H9 (cell line): ENCODE data around the gene GIPC2. TPM values are rescaled to one million over a fixed set of nuclear protein-coding genes. Genes with fewer than 3 reads are reported as not detected.

Source experiments
- DNase-seq: peaks from one replicate; pipeline ENCODE4 v3.0.0-alpha.2; 2017
- H2AFZ ChIP-seq: one replicate; pipeline ENCODE4 v1.6.1; 2013; ENCODE audit warnings: mild to moderate bottlenecking, low read length, control low read depth, moderate library complexity
- H2AK5ac ChIP-seq: 2 replicates; pipeline ENCODE4 v1.6.1; 2013; ENCODE audit warnings: low read length, control low read depth, mixed read lengths; ENCODE audit not compliant: insufficient read length
- H2BK120ac ChIP-seq: one replicate; pipeline ENCODE4 v1.6.1; 2013; ENCODE audit warnings: low read depth, mild to moderate bottlenecking, low read length, control low read depth, inconsistent platforms; ENCODE audit not compliant: poor library complexity, severe bottlenecking
- H2BK12ac ChIP-seq: 2 replicates; pipeline ENCODE4 v1.6.1; 2013; ENCODE audit warnings: low read length, control low read depth, mixed read lengths, low read depth; ENCODE audit not compliant: insufficient read length
- H2BK15ac ChIP-seq: 2 replicates; pipeline ENCODE4 v1.6.1; 2013; ENCODE audit warnings: low read depth, low read length, control low read depth
- H2BK20ac ChIP-seq: one replicate; pipeline ENCODE4 v1.6.1; 2013; ENCODE audit warnings: low read depth, mild to moderate bottlenecking, low read length, control low read depth, inconsistent platforms; ENCODE audit not compliant: poor library complexity, severe bottlenecking
- H2BK5ac ChIP-seq: 2 replicates; pipeline ENCODE4 v1.6.1; 2013; ENCODE audit warnings: low read length, control low read depth, mixed read lengths; ENCODE audit not compliant: insufficient read length
- H3K14ac ChIP-seq: 2 replicates; pipeline ENCODE4 v1.6.1; 2013; ENCODE audit warnings: low read length, control low read depth; ENCODE audit not compliant: insufficient read depth
- H3K18ac ChIP-seq: 2 replicates; pipeline ENCODE4 v1.6.1; 2013; ENCODE audit warnings: low read depth, mild to moderate bottlenecking, mixed read lengths, low read length, control low read depth; ENCODE audit not compliant: insufficient read length
- H3K23ac ChIP-seq: 2 replicates; pipeline ENCODE4 v1.6.1; 2013; ENCODE audit warnings: low read length, control low read depth, mixed read lengths, low read depth; ENCODE audit not compliant: insufficient read length
- H3K23me2 ChIP-seq: 2 replicates; pipeline ENCODE4 v1.6.1; 2013; ENCODE audit warnings: low read depth, mild to moderate bottlenecking, mixed read lengths, low read length, control low read depth; ENCODE audit not compliant: insufficient read length, poor library complexity, severe bottlenecking
- H3K27ac ChIP-seq: 2 replicates; pipeline ENCODE4 v1.5.1; 2013; ENCODE audit warnings: low read length, control low read depth, mixed read lengths, low read depth; ENCODE audit not compliant: insufficient read length
- H3K27me3 ChIP-seq: 2 replicates; pipeline ENCODE4 v1.6.1; 2013; ENCODE audit warnings: low read length, control low read depth, inconsistent platforms; ENCODE audit not compliant: insufficient read depth
- H3K4ac ChIP-seq: 2 replicates; pipeline ENCODE4 v1.6.1; 2013; ENCODE audit warnings: low read depth, mild to moderate bottlenecking, control low read depth, inconsistent platforms, low read length, moderate library complexity
- H3K4me1 ChIP-seq: 2 replicates; pipeline ENCODE4 v1.6.1; 2013; ENCODE audit warnings: low read length, control low read depth, inconsistent platforms; ENCODE audit not compliant: insufficient read depth
- H3K4me2 ChIP-seq: 2 replicates; pipeline ENCODE4 v1.6.1; 2013; ENCODE audit warnings: low read length, control low read depth, mixed read lengths; ENCODE audit not compliant: insufficient read length, insufficient read depth
- H3K56ac ChIP-seq: 2 replicates; pipeline ENCODE4 v1.6.1; 2013; ENCODE audit warnings: low read depth, mild to moderate bottlenecking, mixed read lengths, low read length, control low read depth; ENCODE audit not compliant: insufficient read length
- H3K79me1 ChIP-seq: 2 replicates; pipeline ENCODE4 v1.6.1; 2013; ENCODE audit warnings: low read depth, mild to moderate bottlenecking, moderate library complexity, low read length, control low read depth, inconsistent platforms; ENCODE audit not compliant: insufficient read depth, poor library complexity, severe bottlenecking
- H3K79me2 ChIP-seq: 2 replicates; pipeline ENCODE4 v1.6.1; 2013; ENCODE audit warnings: low read length, control low read depth, inconsistent platforms; ENCODE audit not compliant: insufficient read depth
- H3K9ac ChIP-seq: 2 replicates; pipeline ENCODE4 v1.6.1; 2013; ENCODE audit warnings: low read length, control low read depth, mixed read lengths; ENCODE audit not compliant: insufficient read length; ENCODE audit errors: extremely low read depth
- H3K9me3 ChIP-seq: one replicate; pipeline ENCODE4 v1.6.1; 2013; ENCODE audit warnings: low read depth, low read length, inconsistent platforms; ENCODE audit not compliant: control insufficient read depth
- H3T11ph ChIP-seq: one replicate; pipeline ENCODE4 v1.6.1; 2013; ENCODE audit warnings: mild to moderate bottlenecking, low read length, control low read depth, inconsistent platforms
- H4K20me1 ChIP-seq: one replicate; pipeline ENCODE4 v1.6.1; 2013; ENCODE audit not compliant: control insufficient read depth, insufficient read length, insufficient read depth
- H4K5ac ChIP-seq: 2 replicates; pipeline ENCODE4 v1.6.1; 2013; ENCODE audit warnings: low read depth, mild to moderate bottlenecking, mixed read lengths, low read length, control low read depth; ENCODE audit not compliant: insufficient read length
- H4K8ac ChIP-seq: replicated peaks from 2 replicates; pipeline ENCODE4 v1.6.1; 2013; ENCODE audit warnings: low read length, control low read depth, mixed read lengths, low read depth; ENCODE audit not compliant: insufficient read length
- H4K91ac ChIP-seq: 2 replicates; pipeline ENCODE4 v1.6.1; 2013; ENCODE audit warnings: low read depth, mild to moderate bottlenecking, moderate library complexity, mixed read lengths, low read length, control low read depth; ENCODE audit not compliant: insufficient read length
- H3K27ac Mint-ChIP-seq, 3 experiments: 2 replicates in 2 of 3; 3 replicates in 1 of 3; pipeline ENCODE4 v1.8.0; 2020 to 2021; ENCODE audit warnings: mixed read lengths in 3 of 3, mild to moderate bottlenecking in 1 of 3, moderate library complexity in 1 of 3
- H3K27me3 Mint-ChIP-seq: 2 replicates; pipeline ENCODE4 v1.8.0; 2021; ENCODE audit warnings: low read depth, mild to moderate bottlenecking, moderate library complexity, mixed read lengths
- H3K36me3 Mint-ChIP-seq, 3 experiments: 2 replicates in 2 of 3; 3 replicates in 1 of 3; pipeline ENCODE4 v1.8.0; 2020 to 2021; ENCODE audit warnings: low read depth in 3 of 3, mixed read lengths in 3 of 3; ENCODE audit not compliant: insufficient read depth in 1 of 3
- H3K4me1 Mint-ChIP-seq, 2 experiments: 2 replicates each; pipeline ENCODE4 v1.8.0; 2020; ENCODE audit warnings: mixed read lengths in 2 of 2
- H3K4me3 Mint-ChIP-seq, 2 experiments: 2 replicates in 1 of 2; 3 replicates in 1 of 2; pipeline ENCODE4 v1.8.0; 2020 to 2021; ENCODE audit warnings: mild to moderate bottlenecking in 2 of 2, mixed read lengths in 2 of 2, moderate library complexity in 1 of 2
- H3K9me3 Mint-ChIP-seq, 2 experiments: 2 replicates in 1 of 2; 3 replicates in 1 of 2; pipeline ENCODE4 v1.8.0; 2020; ENCODE audit warnings: mild to moderate bottlenecking in 2 of 2, mixed read lengths in 2 of 2, moderate library complexity in 1 of 2
- total RNA-seq: library from RNA; stranded (reverse); gene quantifications from 2 replicates; pipeline ENCODE4 v1.2.1, GENCODE V29; 2021
- TF ChIP-seq, protein P1 (sequence below): fragments of 200-600 bp; sonication (generic); conservative IDR thresholded peaks from 3 replicates; pipeline ENCODE4 v1.8.0; 2021; ENCODE audit warnings: antibody characterized with exemption, mild to moderate bottlenecking

The GIPC2 gene
- total RNA-seq, 1 experiment from 2014 or later, result 0.85 TPM

- Histone ChIP-seq H4K5ac (no peak overlapping the region), H4K91ac (no peak overlapping the region), H3K4me2 (no peak overlapping the region), H2BK120ac (no peak overlapping the region), H3K79me1 (no peaks in the 10 kb centered on the region), H3K27me3 (no peaks in the 10 kb centered on the region), H3K18ac (no peak overlapping the region), H3K23me2 (no peaks in the 10 kb centered on the region), H2AK5ac (no peak overlapping the region), H2BK5ac (no peak overlapping the region), H3K23ac (no peak overlapping the region), H2BK12ac (no peak overlapping the region), H2BK20ac (no peak overlapping the region), H2BK15ac (no peak overlapping the region), H4K20me1 (no peaks in the 10 kb centered on the region), H3K4ac (no peak overlapping the region), H3K9ac (no peak overlapping the region), H3K9me3 (no peaks in the 10 kb centered on the region), H3T11ph (no peak overlapping the region), H3K79me2 (no peaks in the 10 kb centered on the region), H2AFZ (no peak overlapping the region), H3K27ac (no peak overlapping the region), H3K14ac (no peak overlapping the region), H3K4me1 (no peaks in the 10 kb centered on the region), H3K56ac (no peak overlapping the region), H4K8ac (no peak overlapping the region)
- no peaks in the 10 kb centered on the region for H3K36me3 Mint-ChIP-seq
- H3K9me3 Mint-ChIP-seq, result no peaks in the 10 kb centered on the region
- peaks cover 6% of the 10 kb centered on the region in 2 experiments; a peak in 2 of 4 replicates for H3K4me1 Mint-ChIP-seq
- no peak overlapping the region for H3K4me3 Mint-ChIP-seq
- no peak for DNase-seq
- TF ChIP-seq, protein P1, sequence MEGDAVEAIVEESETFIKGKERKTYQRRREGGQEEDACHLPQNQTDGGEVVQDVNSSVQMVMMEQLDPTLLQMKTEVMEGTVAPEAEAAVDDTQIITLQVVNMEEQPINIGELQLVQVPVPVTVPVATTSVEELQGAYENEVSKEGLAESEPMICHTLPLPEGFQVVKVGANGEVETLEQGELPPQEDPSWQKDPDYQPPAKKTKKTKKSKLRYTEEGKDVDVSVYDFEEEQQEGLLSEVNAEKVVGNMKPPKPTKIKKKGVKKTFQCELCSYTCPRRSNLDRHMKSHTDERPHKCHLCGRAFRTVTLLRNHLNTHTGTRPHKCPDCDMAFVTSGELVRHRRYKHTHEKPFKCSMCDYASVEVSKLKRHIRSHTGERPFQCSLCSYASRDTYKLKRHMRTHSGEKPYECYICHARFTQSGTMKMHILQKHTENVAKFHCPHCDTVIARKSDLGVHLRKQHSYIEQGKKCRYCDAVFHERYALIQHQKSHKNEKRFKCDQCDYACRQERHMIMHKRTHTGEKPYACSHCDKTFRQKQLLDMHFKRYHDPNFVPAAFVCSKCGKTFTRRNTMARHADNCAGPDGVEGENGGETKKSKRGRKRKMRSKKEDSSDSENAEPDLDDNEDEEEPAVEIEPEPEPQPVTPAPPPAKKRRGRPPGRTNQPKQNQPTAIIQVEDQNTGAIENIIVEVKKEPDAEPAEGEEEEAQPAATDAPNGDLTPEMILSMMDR, result no peak
- no peak overlapping the region for H3K27ac Mint-ChIP-seq
- H3K27me3 Mint-ChIP-seq, result no peaks in the 10 kb centered on the region; the same call in 1 of the 2 replicates
Observed at GRCh38 chr1:78054559-78054958, 8.8 kb downstream of the GIPC2 start.
